H9 (cell line): Measurements from ENCODE around the gene SERPINB10. TPM values are rescaled to one million over a fixed set of nuclear protein-coding genes. Genes with fewer than 3 reads are reported as not detected.

Experiments
- DNase-seq: peaks from one replicate; pipeline ENCODE4 v3.0.0-alpha.2; 2017
- H2AFZ ChIP-seq: one replicate; pipeline ENCODE4 v1.6.1; 2013; ENCODE audit warnings: mild to moderate bottlenecking, low read length, control low read depth, moderate library complexity
- H2AK5ac ChIP-seq: 2 replicates; pipeline ENCODE4 v1.6.1; 2013; ENCODE audit warnings: low read length, control low read depth, mixed read lengths; ENCODE audit not compliant: insufficient read length
- H2BK120ac ChIP-seq: one replicate; pipeline ENCODE4 v1.6.1; 2013; ENCODE audit warnings: low read depth, mild to moderate bottlenecking, low read length, control low read depth, inconsistent platforms; ENCODE audit not compliant: poor library complexity, severe bottlenecking
- H2BK12ac ChIP-seq: 2 replicates; pipeline ENCODE4 v1.6.1; 2013; ENCODE audit warnings: low read length, control low read depth, mixed read lengths, low read depth; ENCODE audit not compliant: insufficient read length
- H2BK15ac ChIP-seq: 2 replicates; pipeline ENCODE4 v1.6.1; 2013; ENCODE audit warnings: low read depth, low read length, control low read depth
- H2BK20ac ChIP-seq: one replicate; pipeline ENCODE4 v1.6.1; 2013; ENCODE audit warnings: low read depth, mild to moderate bottlenecking, low read length, control low read depth, inconsistent platforms; ENCODE audit not compliant: poor library complexity, severe bottlenecking
- H2BK5ac ChIP-seq: 2 replicates; pipeline ENCODE4 v1.6.1; 2013; ENCODE audit warnings: low read length, control low read depth, mixed read lengths; ENCODE audit not compliant: insufficient read length
- H3K14ac ChIP-seq: 2 replicates; pipeline ENCODE4 v1.6.1; 2013; ENCODE audit warnings: low read length, control low read depth; ENCODE audit not compliant: insufficient read depth
- H3K18ac ChIP-seq: 2 replicates; pipeline ENCODE4 v1.6.1; 2013; ENCODE audit warnings: low read depth, mild to moderate bottlenecking, mixed read lengths, low read length, control low read depth; ENCODE audit not compliant: insufficient read length
- H3K23ac ChIP-seq: 2 replicates; pipeline ENCODE4 v1.6.1; 2013; ENCODE audit warnings: low read length, control low read depth, mixed read lengths, low read depth; ENCODE audit not compliant: insufficient read length
- H3K23me2 ChIP-seq: 2 replicates; pipeline ENCODE4 v1.6.1; 2013; ENCODE audit warnings: low read depth, mild to moderate bottlenecking, mixed read lengths, low read length, control low read depth; ENCODE audit not compliant: insufficient read length, poor library complexity, severe bottlenecking
- H3K27ac ChIP-seq: 2 replicates; pipeline ENCODE4 v1.5.1; 2013; ENCODE audit warnings: low read length, control low read depth, mixed read lengths, low read depth; ENCODE audit not compliant: insufficient read length
- H3K27me3 ChIP-seq: 2 replicates; pipeline ENCODE4 v1.6.1; 2013; ENCODE audit warnings: low read length, control low read depth, inconsistent platforms; ENCODE audit not compliant: insufficient read depth
- H3K4ac ChIP-seq: 2 replicates; pipeline ENCODE4 v1.6.1; 2013; ENCODE audit warnings: low read depth, mild to moderate bottlenecking, control low read depth, inconsistent platforms, low read length, moderate library complexity
- H3K4me1 ChIP-seq: 2 replicates; pipeline ENCODE4 v1.6.1; 2013; ENCODE audit warnings: low read length, control low read depth, inconsistent platforms; ENCODE audit not compliant: insufficient read depth
- H3K4me2 ChIP-seq: 2 replicates; pipeline ENCODE4 v1.6.1; 2013; ENCODE audit warnings: low read length, control low read depth, mixed read lengths; ENCODE audit not compliant: insufficient read length, insufficient read depth
- H3K56ac ChIP-seq: 2 replicates; pipeline ENCODE4 v1.6.1; 2013; ENCODE audit warnings: low read depth, mild to moderate bottlenecking, mixed read lengths, low read length, control low read depth; ENCODE audit not compliant: insufficient read length
- H3K79me1 ChIP-seq: 2 replicates; pipeline ENCODE4 v1.6.1; 2013; ENCODE audit warnings: low read depth, mild to moderate bottlenecking, moderate library complexity, low read length, control low read depth, inconsistent platforms; ENCODE audit not compliant: insufficient read depth, poor library complexity, severe bottlenecking
- H3K79me2 ChIP-seq: 2 replicates; pipeline ENCODE4 v1.6.1; 2013; ENCODE audit warnings: low read length, control low read depth, inconsistent platforms; ENCODE audit not compliant: insufficient read depth
- H3K9ac ChIP-seq: 2 replicates; pipeline ENCODE4 v1.6.1; 2013; ENCODE audit warnings: low read length, control low read depth, mixed read lengths; ENCODE audit not compliant: insufficient read length; ENCODE audit errors: extremely low read depth
- H3K9me3 ChIP-seq: one replicate; pipeline ENCODE4 v1.6.1; 2013; ENCODE audit warnings: low read depth, low read length, inconsistent platforms; ENCODE audit not compliant: control insufficient read depth
- H3T11ph ChIP-seq: one replicate; pipeline ENCODE4 v1.6.1; 2013; ENCODE audit warnings: mild to moderate bottlenecking, low read length, control low read depth, inconsistent platforms
- H4K20me1 ChIP-seq: one replicate; pipeline ENCODE4 v1.6.1; 2013; ENCODE audit not compliant: control insufficient read depth, insufficient read length, insufficient read depth
- H4K5ac ChIP-seq: 2 replicates; pipeline ENCODE4 v1.6.1; 2013; ENCODE audit warnings: low read depth, mild to moderate bottlenecking, mixed read lengths, low read length, control low read depth; ENCODE audit not compliant: insufficient read length
- H4K8ac ChIP-seq: replicated peaks from 2 replicates; pipeline ENCODE4 v1.6.1; 2013; ENCODE audit warnings: low read length, control low read depth, mixed read lengths, low read depth; ENCODE audit not compliant: insufficient read length
- H4K91ac ChIP-seq: 2 replicates; pipeline ENCODE4 v1.6.1; 2013; ENCODE audit warnings: low read depth, mild to moderate bottlenecking, moderate library complexity, mixed read lengths, low read length, control low read depth; ENCODE audit not compliant: insufficient read length
- H3K27ac Mint-ChIP-seq, 3 experiments: 2 replicates in 2 of 3; 3 replicates in 1 of 3; pipeline ENCODE4 v1.8.0; 2020 to 2021; ENCODE audit warnings: mixed read lengths in 3 of 3, mild to moderate bottlenecking in 1 of 3, moderate library complexity in 1 of 3
- H3K27me3 Mint-ChIP-seq: 2 replicates; pipeline ENCODE4 v1.8.0; 2021; ENCODE audit warnings: low read depth, mild to moderate bottlenecking, moderate library complexity, mixed read lengths
- H3K36me3 Mint-ChIP-seq, 3 experiments: 2 replicates in 2 of 3; 3 replicates in 1 of 3; pipeline ENCODE4 v1.8.0; 2020 to 2021; ENCODE audit warnings: low read depth in 3 of 3, mixed read lengths in 3 of 3; ENCODE audit not compliant: insufficient read depth in 1 of 3
- H3K4me1 Mint-ChIP-seq, 2 experiments: 2 replicates each; pipeline ENCODE4 v1.8.0; 2020; ENCODE audit warnings: mixed read lengths in 2 of 2
- H3K4me3 Mint-ChIP-seq, 2 experiments: 2 replicates in 1 of 2; 3 replicates in 1 of 2; pipeline ENCODE4 v1.8.0; 2020 to 2021; ENCODE audit warnings: mild to moderate bottlenecking in 2 of 2, mixed read lengths in 2 of 2, moderate library complexity in 1 of 2
- H3K9me3 Mint-ChIP-seq, 2 experiments: 2 replicates in 1 of 2; 3 replicates in 1 of 2; pipeline ENCODE4 v1.8.0; 2020; ENCODE audit warnings: mild to moderate bottlenecking in 2 of 2, mixed read lengths in 2 of 2, moderate library complexity in 1 of 2
- long read RNA-seq: library from polyadenylated mRNA; unstranded; transcript quantifications from one replicate; pipeline ENCODE4 v2.0.0, GENCODE V29; 2020
- total RNA-seq: library from RNA; stranded (reverse); gene quantifications from 2 replicates; pipeline ENCODE4 v1.2.1, GENCODE V29; 2021
- TF ChIP-seq, protein P1 (sequence below): fragments of 200-600 bp; sonication (generic); conservative IDR thresholded peaks from 3 replicates; pipeline ENCODE4 v1.8.0; 2021; ENCODE audit warnings: antibody characterized with exemption, mild to moderate bottlenecking

SERPINB10 gene, protein sequence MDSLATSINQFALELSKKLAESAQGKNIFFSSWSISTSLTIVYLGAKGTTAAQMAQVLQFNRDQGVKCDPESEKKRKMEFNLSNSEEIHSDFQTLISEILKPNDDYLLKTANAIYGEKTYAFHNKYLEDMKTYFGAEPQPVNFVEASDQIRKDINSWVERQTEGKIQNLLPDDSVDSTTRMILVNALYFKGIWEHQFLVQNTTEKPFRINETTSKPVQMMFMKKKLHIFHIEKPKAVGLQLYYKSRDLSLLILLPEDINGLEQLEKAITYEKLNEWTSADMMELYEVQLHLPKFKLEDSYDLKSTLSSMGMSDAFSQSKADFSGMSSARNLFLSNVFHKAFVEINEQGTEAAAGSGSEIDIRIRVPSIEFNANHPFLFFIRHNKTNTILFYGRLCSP
- total RNA-seq: not detected in 2 replicates
- long read RNA-seq: 0 reads

DNA sequence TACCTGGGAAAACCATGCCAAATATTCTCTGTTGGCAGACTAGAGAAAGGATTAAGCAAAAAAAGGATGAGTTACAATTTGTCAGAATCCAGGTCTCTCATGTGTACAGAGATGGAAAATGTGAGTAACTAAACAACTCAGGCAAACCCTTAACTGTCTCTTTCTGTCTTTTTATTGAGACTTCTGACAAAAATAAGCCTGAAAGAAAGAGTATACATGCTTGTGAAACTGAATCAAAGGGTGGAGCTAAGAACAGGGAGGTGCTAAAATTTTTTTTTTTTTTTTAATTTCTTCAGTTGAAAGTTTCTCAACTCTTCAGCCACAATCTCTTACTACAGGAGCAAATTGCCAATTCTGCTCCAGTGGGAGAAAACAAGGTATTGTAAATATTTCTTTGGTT, at the start of gene SERPINB10:
SERPINB10 (plus strand) TSS at position 295 of the 400 bp plus-strand sequence. CDS start 7,553 bp downstream, outside the sequence.
- no peak within 1 kb of the TSS for H4K8ac ChIP-seq
- no peak within 1 kb of the TSS for H2BK20ac ChIP-seq
- peaks cover 7 to 11% of the 10 kb centered on the region in 2 experiments for H3K4me1 Mint-ChIP-seq
- no peaks in the 10 kb centered on the region for H3K9me3 ChIP-seq
- no peak within 1 kb of the TSS for H2BK15ac ChIP-seq
- H3K4me2 ChIP-seq: no peak within 1 kb of the TSS
- H2BK5ac ChIP-seq: no peak within 1 kb of the TSS
- H3K4me3 Mint-ChIP-seq: no peak within 1 kb of the TSS
- no peaks in the 10 kb centered on the region for H3K79me2 ChIP-seq
- no peak within 1 kb of the TSS for H3K56ac ChIP-seq
- no peak within 1 kb of the TSS for H3K9ac ChIP-seq
- no peak within 1 kb of the TSS for H3K23ac ChIP-seq
- H3K4ac ChIP-seq: no peak within 1 kb of the TSS
- H3K14ac ChIP-seq: no peak within 1 kb of the TSS
- no peak within 1 kb of the TSS for H4K91ac ChIP-seq
- H3K27ac Mint-ChIP-seq: no peak within 1 kb of the TSS
- peaks cover 1% of the 10 kb centered on the region; the same call in 1 of the 2 replicates for H3K27me3 Mint-ChIP-seq
- H4K5ac ChIP-seq: no peak within 1 kb of the TSS
- peaks cover 0 to 11% of the 10 kb centered on the region in 2 experiments; a peak in 4 of 5 replicates for H3K9me3 Mint-ChIP-seq
- no peak within 1 kb of the TSS for H3T11ph ChIP-seq
- H3K79me1 ChIP-seq: no peaks in the 10 kb centered on the region
- H3K27ac ChIP-seq: no peak within 1 kb of the TSS
- no peaks in the 10 kb centered on the region for H3K4me1 ChIP-seq
- H2BK120ac ChIP-seq: no peak within 1 kb of the TSS
- TF ChIP-seq, protein P1, sequence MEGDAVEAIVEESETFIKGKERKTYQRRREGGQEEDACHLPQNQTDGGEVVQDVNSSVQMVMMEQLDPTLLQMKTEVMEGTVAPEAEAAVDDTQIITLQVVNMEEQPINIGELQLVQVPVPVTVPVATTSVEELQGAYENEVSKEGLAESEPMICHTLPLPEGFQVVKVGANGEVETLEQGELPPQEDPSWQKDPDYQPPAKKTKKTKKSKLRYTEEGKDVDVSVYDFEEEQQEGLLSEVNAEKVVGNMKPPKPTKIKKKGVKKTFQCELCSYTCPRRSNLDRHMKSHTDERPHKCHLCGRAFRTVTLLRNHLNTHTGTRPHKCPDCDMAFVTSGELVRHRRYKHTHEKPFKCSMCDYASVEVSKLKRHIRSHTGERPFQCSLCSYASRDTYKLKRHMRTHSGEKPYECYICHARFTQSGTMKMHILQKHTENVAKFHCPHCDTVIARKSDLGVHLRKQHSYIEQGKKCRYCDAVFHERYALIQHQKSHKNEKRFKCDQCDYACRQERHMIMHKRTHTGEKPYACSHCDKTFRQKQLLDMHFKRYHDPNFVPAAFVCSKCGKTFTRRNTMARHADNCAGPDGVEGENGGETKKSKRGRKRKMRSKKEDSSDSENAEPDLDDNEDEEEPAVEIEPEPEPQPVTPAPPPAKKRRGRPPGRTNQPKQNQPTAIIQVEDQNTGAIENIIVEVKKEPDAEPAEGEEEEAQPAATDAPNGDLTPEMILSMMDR: no peak
- no peaks in the 10 kb centered on the region for H4K20me1 ChIP-seq
- H2AK5ac ChIP-seq: no peak within 1 kb of the TSS
- H2AFZ ChIP-seq: no peak within 1 kb of the TSS
- H3K36me3 Mint-ChIP-seq: peaks cover 0 to 8% (median 0%) of the 10 kb centered on the region in 3 experiments; a peak in 4 of 7 replicates
- H3K27me3 ChIP-seq: no peaks in the 10 kb centered on the region
- DNase-seq: no peak
- no peaks in the 10 kb centered on the region for H3K23me2 ChIP-seq
- no peak within 1 kb of the TSS for H3K18ac ChIP-seq
- H2BK12ac ChIP-seq: no peak within 1 kb of the TSS
